SK-N-SH (cell line): ENCODE measurements around the gene NRL. TPM values are rescaled to one million over a fixed set of nuclear protein-coding genes. Genes with fewer than 3 reads are reported as not detected.

Source experiments
- CTCF ChIA-PET: fragments of 300-600, 350-600 bp; formaldehyde crosslinking; extraction: SDS; loops from one replicate; lab custom pipeline; 2021; lab: Yijun Ruan, JAX
- POLR2A ChIA-PET: fragments of 350-600 bp; sonication (Branson Sonifier 250); formaldehyde crosslinking; extraction: SDS; loops from one replicate; lab custom pipeline; 2020; ENCODE audit warnings: antibody characterized with exemption, inconsistent platforms; lab: Yijun Ruan, JAX
- DNase-seq: peaks from one replicate; pipeline ENCODE4 v3.0.0; 2012
- H2AFZ ChIP-seq: fragments of 200-600 bp; sonication (generic); 2 replicates; pipeline ENCODE4 v1.8.1; 2016; ENCODE audit warnings: antibody characterized with exemption, mild to moderate bottlenecking, low read depth
- H3F3A ChIP-seq: fragments of 200-600 bp; sonication (generic); replicated peaks from 2 replicates; pipeline ENCODE3; 2016; ENCODE audit warnings: antibody characterized with exemption, mild to moderate bottlenecking; ENCODE audit not compliant: insufficient read depth
- H3K27ac ChIP-seq, 2 experiments: fragments of 200-500 bp in 1 of 2; fragments of 200-600 bp in 1 of 2; sonication (Bioruptor generic) in 1 of 2; sonication (generic), shearing (Covaris generic) in 1 of 2; 2 replicates each; pipeline versions ENCODE4 v1.5.1 to v1.6.1; 2014 to 2016; ENCODE audit warnings: low read depth in 2 of 2, inconsistent platforms in 1 of 2, low read length in 1 of 2, mild to moderate bottlenecking in 1 of 2, mixed read lengths in 1 of 2
- H3K27me3 ChIP-seq: fragments of 200-600 bp; sonication (generic), shearing (Covaris generic); 2 replicates; pipeline ENCODE4 v1.6.1; 2016; ENCODE audit warnings: mixed run types; ENCODE audit not compliant: insufficient read depth
- H3K36me3 ChIP-seq, 2 experiments: fragments of 200-500 bp in 1 of 2; fragments of 200-600 bp in 1 of 2; sonication (Bioruptor generic) in 1 of 2; sonication (generic) in 1 of 2; replicated peaks in 1 of 2; 2 replicates each; pipeline versions ENCODE3 to v1.5.1; 2014 to 2016; ENCODE audit warnings: low read length in 1 of 2, mild to moderate bottlenecking in 1 of 2; ENCODE audit not compliant: insufficient read depth in 2 of 2, control insufficient read depth in 1 of 2
- H3K4me1 ChIP-seq, 2 experiments: fragments of 200-500 bp in 1 of 2; fragments of 200-600 bp in 1 of 2; sonication (Bioruptor generic) in 1 of 2; sonication (generic), shearing (Covaris generic) in 1 of 2; 2 replicates each; pipeline versions ENCODE4 v1.5.1 to v1.6.1; 2014 to 2016; ENCODE audit warnings: low read depth in 1 of 2, low read length in 1 of 2, mixed run types in 1 of 2; ENCODE audit not compliant: insufficient read depth in 2 of 2, control insufficient read depth in 1 of 2
- H3K4me2 ChIP-seq: fragments of 200-600 bp; sonication (generic), shearing (Covaris generic); 2 replicates; pipeline ENCODE4 v1.6.1; 2017; ENCODE audit warnings: mixed run types
- H3K4me3 ChIP-seq, 2 experiments: fragments of 200-500 bp in 1 of 2; fragments of 200-600 bp in 1 of 2; sonication (Bioruptor generic) in 1 of 2; sonication (generic), shearing (Covaris generic) in 1 of 2; 2 replicates each; pipeline versions ENCODE4 v1.5.1 to v1.8.1; 2014 to 2016; ENCODE audit warnings: low read depth in 2 of 2, inconsistent platforms in 1 of 2, low read length in 1 of 2, mild to moderate bottlenecking in 1 of 2, mixed read lengths in 1 of 2, moderate library complexity in 1 of 2
- H3K79me2 ChIP-seq: fragments of 200-600 bp; sonication (generic); 2 replicates; pipeline ENCODE4 v1.8.1; 2017; ENCODE audit warnings: mild to moderate bottlenecking; ENCODE audit not compliant: insufficient read depth
- H3K9ac ChIP-seq: fragments of 200-600 bp; sonication (generic); 2 replicates; pipeline ENCODE4 v1.6.1; 2017; ENCODE audit warnings: mixed run types
- H3K9me2 ChIP-seq: fragments of 200-600 bp; sonication (generic); 2 replicates; pipeline ENCODE4 v1.6.1; 2017; ENCODE audit warnings: mixed run types
- H3K9me3 ChIP-seq: fragments of 200-600 bp; sonication (generic); 2 replicates; pipeline ENCODE4 v1.6.1; 2017; ENCODE audit warnings: mixed run types, mild to moderate bottlenecking, moderate library complexity
- H4K20me1 ChIP-seq: fragments of 200-600 bp; sonication (generic); 2 replicates; pipeline ENCODE4 v1.6.1; 2017; ENCODE audit warnings: mild to moderate bottlenecking, mixed run types; ENCODE audit not compliant: insufficient read depth
- ELF1 ChIP-seq: IDR thresholded peaks from 2 replicates; pipeline ENCODE4 v1.4.0; 2012
- FOSL2 ChIP-seq: IDR thresholded peaks from 2 replicates; pipeline ENCODE4 v1.4.0; 2012; ENCODE audit warnings: low read depth, mild to moderate bottlenecking, moderate library complexity, borderline replicate concordance
- JUND ChIP-seq: IDR thresholded peaks from 2 replicates; pipeline ENCODE4 v1.4.0; 2012
- MXI1 ChIP-seq: IDR thresholded peaks from 2 replicates; pipeline ENCODE4 v1.6.1; 2012; ENCODE audit warnings: mild to moderate bottlenecking, low read depth, low read length, improper control_type of control experiment
- NFIC ChIP-seq: IDR thresholded peaks from 2 replicates; pipeline ENCODE4 v1.4.0; 2012; ENCODE audit warnings: borderline replicate concordance
- SIN3A ChIP-seq: IDR thresholded peaks from 2 replicates; pipeline ENCODE4 v1.6.1; 2012; ENCODE audit warnings: low read depth, mild to moderate bottlenecking, low read length, moderate library complexity, borderline replicate concordance
- USF1 ChIP-seq: IDR thresholded peaks from 2 replicates; pipeline ENCODE4 v1.4.0; 2012; ENCODE audit warnings: low read depth, borderline replicate concordance
- WGBS: methylation state at CpG from one replicate; pipeline ENCODE4 v1.1.6; 2017; ENCODE audit warnings: low lambda C conversion rate; 5-methylcytosine and 5-hydroxymethylcytosine counted together
- polyA plus RNA-seq, 3 experiments: library from polyadenylated mRNA; depleted of rRNA; stranded (reverse); fragments of >200 nt; gene quantifications; 2 replicates each; pipeline ENCODE4 v1.2.3, GENCODE V29; 2012
- TF ChIP-seq, protein P1 (sequence below): fragments of 150-350 bp; IDR thresholded peaks from 2 replicates; pipeline ENCODE4 v1.6.1; 2016; ENCODE audit warnings: mild to moderate bottlenecking, low read depth, low read length
- TF ChIP-seq, protein P2 (sequence below): fragments of 200-600 bp; sonication (generic); IDR thresholded peaks from 2 replicates; pipeline ENCODE4 v1.6.1; 2017; ENCODE audit warnings: antibody characterized with exemption, mild to moderate bottlenecking, moderate library complexity

Gene NRL
- polyA plus RNA-seq, 1 of the 3 experiments (the other 2 are of a cell fraction): 0.76 TPM

- H3K4me2 ChIP-seq: no peak overlapping the region
- DNase-seq: no peak
These were observed 22.1 kb downstream of the NRL start for GRCh38 chr14:24092505-24093206.

DNA sequence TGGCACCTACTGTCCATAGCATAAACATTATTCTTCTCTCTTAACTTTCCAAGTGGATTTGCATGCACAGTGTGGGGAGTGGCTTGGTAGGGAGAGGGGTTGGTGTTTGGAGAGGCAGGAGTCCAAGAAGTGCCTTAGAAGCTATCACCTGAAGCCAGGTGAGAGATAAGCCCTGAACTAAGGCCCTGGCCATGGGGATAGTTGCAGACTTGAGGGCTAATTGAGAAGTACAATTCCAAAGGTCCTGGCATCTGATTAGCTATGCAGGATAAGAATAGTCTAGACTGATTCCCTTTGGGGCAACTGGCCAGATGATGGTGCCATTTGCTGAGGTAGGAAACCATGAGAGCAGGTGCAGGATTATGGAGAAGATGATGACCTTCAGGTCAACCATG is 22.6 kb downstream of the NRL start:
- Histone ChIP-seq H3K27me3 (no peaks in the 10 kb centered on the region), H3K4me3 (no peak overlapping the region), H3K36me3 (no peaks in the 10 kb centered on the region), H3K4me2 (no peak overlapping the region), H2AFZ (no peak overlapping the region), H3K79me2 (peaks cover 16% of the 10 kb centered on the region), H3K4me1 (peaks cover 12 to 19% of the 10 kb centered on the region in 2 experiments; a peak in 2 of 4 replicates), H3F3A (peaks cover 3% of the 10 kb centered on the region), H4K20me1 (no peaks in the 10 kb centered on the region), H3K9me2 (no peaks in the 10 kb centered on the region), H3K9me3 (no peaks in the 10 kb centered on the region), H3K27ac (no peak overlapping the region), H3K9ac (no peak overlapping the region)
- TF ChIP-seq USF1: no peak
- TF ChIP-seq NFIC: no peak
- no peak for TF ChIP-seq JUND
- ChIA-PET CTCF (interaction anchor here (1.9 to 25.4 kb wide), 4 partner anchors 14 to 69 kb away, joined by 7 to 1159 read pairs (median 113); partner anchors contain the start of genes CARMIL3, CPNE6, DCAF11 and IRF9), POLR2A (interaction anchor here (0.8 to 6.2 kb wide), 2 partner anchors 34 to 40 kb away, joined by 3 to 44 read pairs; no protein-coding TSS in a partner anchor)
- no peak for DNase-seq

More at GRCh38 chr14:24092505-24093206, 22.1 kb downstream of the NRL start:
- CTCF ChIA-PET: interaction anchor here (0.9 to 25.4 kb wide), 5 partner anchors 14 to 161 kb away, joined by 3 to 1159 read pairs (median 7); partner anchors contain the start of genes CARMIL3, CPNE6, DCAF11 and IRF9
- H3K9me3 ChIP-seq: no peaks in the 10 kb centered on the region
- no peaks in the 10 kb centered on the region for H3K9me2 ChIP-seq
- no peak overlapping the region for H3K4me3 ChIP-seq
- H2AFZ ChIP-seq: no peak overlapping the region
- H4K20me1 ChIP-seq: no peaks in the 10 kb centered on the region
- H3K27me3 ChIP-seq: no peaks in the 10 kb centered on the region
- TF ChIP-seq ELF1 (no peak), MXI1 (no peak), FOSL2 (no peak), SIN3A (no peak)
- TF ChIP-seq, protein P1, sequence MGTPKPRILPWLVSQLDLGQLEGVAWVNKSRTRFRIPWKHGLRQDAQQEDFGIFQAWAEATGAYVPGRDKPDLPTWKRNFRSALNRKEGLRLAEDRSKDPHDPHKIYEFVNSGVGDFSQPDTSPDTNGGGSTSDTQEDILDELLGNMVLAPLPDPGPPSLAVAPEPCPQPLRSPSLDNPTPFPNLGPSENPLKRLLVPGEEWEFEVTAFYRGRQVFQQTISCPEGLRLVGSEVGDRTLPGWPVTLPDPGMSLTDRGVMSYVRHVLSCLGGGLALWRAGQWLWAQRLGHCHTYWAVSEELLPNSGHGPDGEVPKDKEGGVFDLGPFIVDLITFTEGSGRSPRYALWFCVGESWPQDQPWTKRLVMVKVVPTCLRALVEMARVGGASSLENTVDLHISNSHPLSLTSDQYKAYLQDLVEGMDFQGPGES: no peak
- TF ChIP-seq, protein P2, sequence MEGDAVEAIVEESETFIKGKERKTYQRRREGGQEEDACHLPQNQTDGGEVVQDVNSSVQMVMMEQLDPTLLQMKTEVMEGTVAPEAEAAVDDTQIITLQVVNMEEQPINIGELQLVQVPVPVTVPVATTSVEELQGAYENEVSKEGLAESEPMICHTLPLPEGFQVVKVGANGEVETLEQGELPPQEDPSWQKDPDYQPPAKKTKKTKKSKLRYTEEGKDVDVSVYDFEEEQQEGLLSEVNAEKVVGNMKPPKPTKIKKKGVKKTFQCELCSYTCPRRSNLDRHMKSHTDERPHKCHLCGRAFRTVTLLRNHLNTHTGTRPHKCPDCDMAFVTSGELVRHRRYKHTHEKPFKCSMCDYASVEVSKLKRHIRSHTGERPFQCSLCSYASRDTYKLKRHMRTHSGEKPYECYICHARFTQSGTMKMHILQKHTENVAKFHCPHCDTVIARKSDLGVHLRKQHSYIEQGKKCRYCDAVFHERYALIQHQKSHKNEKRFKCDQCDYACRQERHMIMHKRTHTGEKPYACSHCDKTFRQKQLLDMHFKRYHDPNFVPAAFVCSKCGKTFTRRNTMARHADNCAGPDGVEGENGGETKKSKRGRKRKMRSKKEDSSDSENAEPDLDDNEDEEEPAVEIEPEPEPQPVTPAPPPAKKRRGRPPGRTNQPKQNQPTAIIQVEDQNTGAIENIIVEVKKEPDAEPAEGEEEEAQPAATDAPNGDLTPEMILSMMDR: no peak
- no peak overlapping the region for H3K27ac ChIP-seq
- no peak overlapping the region for H3K9ac ChIP-seq
- peaks cover 12 to 19% of the 10 kb centered on the region in 2 experiments; a peak in 2 of 4 replicates for H3K4me1 ChIP-seq
- H3K79me2 ChIP-seq: peaks cover 16% of the 10 kb centered on the region
- 96% methylated on average over 4 of the region's 4 CpGs for WGBS
- peaks cover 0 to under 1% of the 10 kb centered on the region in 2 experiments for H3K36me3 ChIP-seq
- POLR2A ChIA-PET: interaction anchor here (0.8 to 6.2 kb wide), 6 partner anchors 8 to 41 kb away, joined by 3 to 46 read pairs (median 14); partner anchors contain the start of gene CARMIL3
- peaks cover 3% of the 10 kb centered on the region for H3F3A ChIP-seq
